GM18870 (cell line): ENCODE measurements around the gene RNF111.
A peak's percentile ranks its signal among the peaks of the same experiment; 100 is the strongest.
"Not testable (repeated sequence)": the region's sequence is repeated elsewhere in the genome, so short reads cannot be mapped to it uniquely, and the experiment has no call there.

ENCODE experiments used
- ATAC-seq: cut with Tn5 transposase; IDR thresholded peaks from one replicate; pipeline ENCODE4 v1.9.1; 2021; ENCODE audit warnings: moderate library complexity; ENCODE audit not compliant: unreplicated experiment

RNF111 gene

GRCh38 chr15:59131456-59131855 is 144.0 kb downstream of the RNF111 start:
- ATAC-seq = no peak

- ATAC-seq = no peak
Observed at GRCh38 chr15:59131969-59132562, 144.6 kb downstream of the RNF111 start.

DNA sequence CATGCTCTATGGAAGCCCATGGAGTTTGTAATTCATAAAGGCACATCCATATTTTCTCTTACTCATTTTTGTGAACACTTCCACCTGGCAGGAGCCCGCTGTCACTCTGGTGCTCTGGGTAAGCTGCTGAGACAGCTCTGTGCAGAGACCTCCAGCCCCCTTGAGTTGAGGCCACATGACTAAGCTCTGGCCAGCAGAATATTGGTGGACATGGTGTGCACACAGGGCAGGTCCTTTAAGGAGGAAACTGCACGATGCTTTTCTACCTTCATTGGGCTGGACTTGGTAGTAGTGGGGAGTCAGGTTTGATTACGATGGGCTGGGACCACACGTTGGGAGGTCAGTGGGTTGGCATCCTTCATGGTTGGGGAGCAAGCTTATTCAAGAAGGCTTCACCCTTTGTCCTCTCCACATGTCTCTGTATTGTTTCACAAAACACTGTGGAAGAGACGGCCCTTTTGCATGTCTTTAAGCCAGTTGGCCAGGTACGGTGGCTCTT is 146.5 kb downstream of the RNF111 start:
- ATAC-seq = no peak

GRCh38 chr15:59137566-59137965 is 150.1 kb downstream of the RNF111 start:
- no peak for ATAC-seq

- ATAC-seq = peak; percentile 42
Observed at GRCh38 chr15:59138243-59138642, 150.8 kb downstream of the RNF111 start.

GRCh38 chr15:59140422-59141226 is 153.2 kb downstream of the RNF111 start:
- ATAC-seq = no peak

GRCh38 chr15:59143281-59143680 is 155.8 kb downstream of the RNF111 start:
- ATAC-seq = no peak

GRCh38 chr15:59144594-59144993 is 157.1 kb downstream of the RNF111 start:
- ATAC-seq = not testable (repeated sequence)
